ENCODE data around the gene TESK2.

Gene TESK2

GRCh38 chr1:45345014-45345413 lies 145.9 kb downstream of the TESK2 start:
- no peak overlapping the region for H3K9ac ChIP-seq
- no peak for TF ChIP-seq CTCF (conservative IDR thresholded peaks at IDR 0.05; ENCODE audit: low read depth, low read length)
- H3K4me2 ChIP-seq = no peak overlapping the region
- H3K27ac ChIP-seq = no peak overlapping the region
- H3K4me3 ChIP-seq (IDR thresholded peaks at IDR 0.05; ENCODE audit: insufficient read depth, low read depth, low read length) = no peak overlapping the region
- H3K27me3 ChIP-seq (ENCODE audit: insufficient read depth, low read depth) = no peaks in the 10 kb centered on the region
- peaks cover 22% of the 10 kb centered on the region for H3K79me2 ChIP-seq (ENCODE audit: insufficient read depth, low read depth)
- H4K20me1 ChIP-seq (ENCODE audit: insufficient read depth) = no peaks in the 10 kb centered on the region
- no peak overlapping the region for H2AFZ ChIP-seq (ENCODE audit: low read depth)
- H3K36me3 ChIP-seq (ENCODE audit: insufficient read depth) = no peaks in the 10 kb centered on the region
- H3K4me1 ChIP-seq (ENCODE audit: low read depth, poor library complexity, severe bottlenecking) = peaks cover 24% of the 10 kb centered on the region

GRCh38 chr1:45344499-45344898 lies 146.5 kb downstream of the TESK2 start:
- H3K4me3 ChIP-seq (IDR thresholded peaks at IDR 0.05; ENCODE audit: insufficient read depth, low read depth, low read length) = no peak overlapping the region
- H3K4me1 ChIP-seq (ENCODE audit: low read depth, poor library complexity, severe bottlenecking) = peaks cover 19% of the 10 kb centered on the region
- H2AFZ ChIP-seq (ENCODE audit: low read depth) = no peak overlapping the region
- no peak overlapping the region for H3K9ac ChIP-seq
- H4K20me1 ChIP-seq (ENCODE audit: insufficient read depth) = no peaks in the 10 kb centered on the region
- H3K4me2 ChIP-seq = no peak overlapping the region
- no peaks in the 10 kb centered on the region for H3K36me3 ChIP-seq (ENCODE audit: insufficient read depth)
- H3K27ac ChIP-seq = no peak overlapping the region
- H3K79me2 ChIP-seq (ENCODE audit: insufficient read depth, low read depth) = peaks cover 22% of the 10 kb centered on the region
- no peak for TF ChIP-seq CTCF (conservative IDR thresholded peaks at IDR 0.05; ENCODE audit: low read depth, low read length)
- no peaks in the 10 kb centered on the region for H3K27me3 ChIP-seq (ENCODE audit: insufficient read depth, low read depth)

- Histone ChIP-seq H2AFZ (ENCODE audit: low read depth) (peak overlapping the region; percentile 62; the same call in 1 of the 2 replicates), H3K4me1 (ENCODE audit: low read depth, poor library complexity, severe bottlenecking) (peaks cover 37% of the 10 kb centered on the region), H3K4me3 (IDR thresholded peaks at IDR 0.05; ENCODE audit: insufficient read depth, low read depth, low read length) (peak overlapping the region; percentile 89), H3K27me3 (ENCODE audit: insufficient read depth, low read depth) (no peaks in the 10 kb centered on the region), H3K36me3 (ENCODE audit: insufficient read depth) (no peaks in the 10 kb centered on the region), H3K79me2 (ENCODE audit: insufficient read depth, low read depth) (peaks cover 31% of the 10 kb centered on the region), H3K9ac (peak overlapping the region; percentile 91), H4K20me1 (ENCODE audit: insufficient read depth) (no peaks in the 10 kb centered on the region), H3K27ac (peak overlapping the region; percentile 94), H3K4me2 (peak overlapping the region; percentile 85)
- TF ChIP-seq CTCF (conservative IDR thresholded peaks at IDR 0.05; ENCODE audit: low read depth, low read length) = no peak
Measured at GRCh38 chr1:45340816-45341466, 150.0 kb downstream of the TESK2 start.

- peak within 1 kb of the TSS; percentile 89 for H3K4me3 ChIP-seq (IDR thresholded peaks at IDR 0.05; ENCODE audit: insufficient read depth, low read depth, low read length)
- H3K4me2 ChIP-seq = peak within 1 kb of the TSS; percentile 85
- H3K36me3 ChIP-seq (ENCODE audit: insufficient read depth) = no peaks in the 10 kb centered on the region
- peak within 1 kb of the TSS; percentile 94 for H3K27ac ChIP-seq
- H2AFZ ChIP-seq (ENCODE audit: low read depth) = peak within 1 kb of the TSS; percentile 62
- peak within 1 kb of the TSS; percentile 91 for H3K9ac ChIP-seq
- H3K4me1 ChIP-seq (ENCODE audit: low read depth, poor library complexity, severe bottlenecking) = peaks cover 41% of the 10 kb centered on the region
- TF ChIP-seq CTCF (conservative IDR thresholded peaks at IDR 0.05; ENCODE audit: low read depth, low read length) = no peak
- peaks cover 31% of the 10 kb centered on the region for H3K79me2 ChIP-seq (ENCODE audit: insufficient read depth, low read depth)
- no peaks in the 10 kb centered on the region for H3K27me3 ChIP-seq (ENCODE audit: insufficient read depth, low read depth)
- H4K20me1 ChIP-seq (ENCODE audit: insufficient read depth) = no peaks in the 10 kb centered on the region
Measured at GRCh38 chr1:45339789-45340558, 151.0 kb downstream of the TESK2 start, which contains the start of the genes MUTYH and TOE1. Gene MUTYH, minus strand, starts transcription at chr1:45340440. Its CDS starts 5,935 bp downstream, at chr1:45334505. Gene TOE1, plus strand, starts transcription at chr1:45340170. Its CDS starts 83 bp downstream, at chr1:45340253.
